SK-N-SH treated with all-trans-retinoic acid at 6 μM for 48 hours (cell line): ENCODE measurements around the gene GOLGA1.

ENCODE experiments used
- ISL1 ChIP-seq: fragments of 250-450 bp; sonication (Bioruptor Pico); IDR thresholded peaks from 2 replicates; pipeline ENCODE4 v2.1.2; 2022; ENCODE audit warnings: mild to moderate bottlenecking, moderate library complexity
- SNAI2 ChIP-seq: fragments of 250-450 bp; sonication (Bioruptor Pico); IDR thresholded peaks from 2 replicates; pipeline ENCODE4 v1.5.0; 2020; ENCODE audit warnings: mild to moderate bottlenecking, moderate library complexity
- ZFP30 ChIP-seq: fragments of 450-650 bp; formaldehyde crosslinking; IDR thresholded peaks from 2 replicates; pipeline ENCODE4 v1.5.0; 2022; ENCODE audit warnings: mild to moderate bottlenecking, moderate library complexity
- ZNF70 ChIP-seq: fragments of 450-650 bp; formaldehyde crosslinking; IDR thresholded peaks from 2 replicates; pipeline ENCODE4 v1.5.0; 2020; ENCODE audit warnings: mild to moderate bottlenecking, moderate library complexity
- TF ChIP-seq, protein P1 (sequence below): fragments of 250-450 bp; sonication (Bioruptor Pico); IDR thresholded peaks from 2 replicates; pipeline ENCODE4 v1.5.1; 2020; ENCODE audit warnings: low read depth, mild to moderate bottlenecking, moderate library complexity
- TF ChIP-seq, protein P2 (sequence below): fragments of 250-450 bp; sonication (Bioruptor Pico); IDR thresholded peaks from 2 replicates; pipeline ENCODE4 v1.8.0; 2020; ENCODE audit warnings: mild to moderate bottlenecking, moderate library complexity, borderline replicate concordance

DNA sequence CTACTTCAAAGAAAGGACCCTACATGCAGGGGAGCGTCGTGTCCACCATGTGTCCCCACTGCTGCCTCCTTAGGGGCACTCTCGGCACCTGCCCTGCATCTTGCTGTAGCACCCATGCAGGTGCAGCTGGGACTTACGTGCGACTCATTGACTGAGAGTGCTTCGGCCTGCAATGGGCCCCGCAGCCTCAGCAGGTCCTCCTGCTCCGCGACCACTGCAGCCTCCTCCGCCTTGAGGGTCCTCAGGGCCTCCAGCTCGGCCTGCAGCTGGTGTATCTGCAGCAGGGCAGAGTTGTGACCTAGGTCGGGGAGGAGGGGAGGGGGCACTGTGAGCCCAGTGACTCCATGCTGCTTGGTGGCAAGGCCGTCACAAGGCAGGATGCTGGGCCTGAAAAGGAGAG, 51.9 kb downstream of the GOLGA1 start:
- TF ChIP-seq, protein P1, sequence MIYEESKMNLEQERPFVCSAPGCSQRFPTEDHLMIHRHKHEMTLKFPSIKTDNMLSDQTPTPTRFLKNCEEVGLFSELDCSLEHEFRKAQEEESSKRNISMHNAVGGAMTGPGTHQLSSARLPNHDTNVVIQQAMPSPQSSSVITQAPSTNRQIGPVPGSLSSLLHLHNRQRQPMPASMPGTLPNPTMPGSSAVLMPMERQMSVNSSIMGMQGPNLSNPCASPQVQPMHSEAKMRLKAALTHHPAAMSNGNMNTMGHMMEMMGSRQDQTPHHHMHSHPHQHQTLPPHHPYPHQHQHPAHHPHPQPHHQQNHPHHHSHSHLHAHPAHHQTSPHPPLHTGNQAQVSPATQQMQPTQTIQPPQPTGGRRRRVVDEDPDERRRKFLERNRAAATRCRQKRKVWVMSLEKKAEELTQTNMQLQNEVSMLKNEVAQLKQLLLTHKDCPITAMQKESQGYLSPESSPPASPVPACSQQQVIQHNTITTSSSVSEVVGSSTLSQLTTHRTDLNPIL (CRISPR knock-in tag): no peak
- TF ChIP-seq ZNF70 (CRISPR knock-in tag) (no peak), ISL1 (CRISPR knock-in tag) (no peak), ZFP30 (CRISPR knock-in tag) (no peak), SNAI2 (no peak)
- TF ChIP-seq, protein P2, sequence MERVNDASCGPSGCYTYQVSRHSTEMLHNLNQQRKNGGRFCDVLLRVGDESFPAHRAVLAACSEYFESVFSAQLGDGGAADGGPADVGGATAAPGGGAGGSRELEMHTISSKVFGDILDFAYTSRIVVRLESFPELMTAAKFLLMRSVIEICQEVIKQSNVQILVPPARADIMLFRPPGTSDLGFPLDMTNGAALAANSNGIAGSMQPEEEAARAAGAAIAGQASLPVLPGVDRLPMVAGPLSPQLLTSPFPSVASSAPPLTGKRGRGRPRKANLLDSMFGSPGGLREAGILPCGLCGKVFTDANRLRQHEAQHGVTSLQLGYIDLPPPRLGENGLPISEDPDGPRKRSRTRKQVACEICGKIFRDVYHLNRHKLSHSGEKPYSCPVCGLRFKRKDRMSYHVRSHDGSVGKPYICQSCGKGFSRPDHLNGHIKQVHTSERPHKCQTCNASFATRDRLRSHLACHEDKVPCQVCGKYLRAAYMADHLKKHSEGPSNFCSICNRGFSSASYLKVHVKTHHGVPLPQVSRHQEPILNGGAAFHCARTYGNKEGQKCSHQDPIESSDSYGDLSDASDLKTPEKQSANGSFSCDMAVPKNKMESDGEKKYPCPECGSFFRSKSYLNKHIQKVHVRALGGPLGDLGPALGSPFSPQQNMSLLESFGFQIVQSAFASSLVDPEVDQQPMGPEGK (CRISPR knock-in tag): no peak
